Activated CD4-positive, alpha-beta T cell treated with anti-CD3 and anti-CD28 coated beads for 24 hours (primary cell): ENCODE measurements around the gene SLC5A2.
"Not testable (repeated sequence)": the region's sequence is repeated elsewhere in the genome, so short reads cannot be mapped to it uniquely, and the experiment has no call there.

Experiments
- DNase-seq, 2 donors: peaks; one replicate each; pipeline ENCODE4 v3.0.0-alpha.2; 2020; ENCODE audit warnings: low read depth in 2 of 2

Gene SLC5A2

DNA sequence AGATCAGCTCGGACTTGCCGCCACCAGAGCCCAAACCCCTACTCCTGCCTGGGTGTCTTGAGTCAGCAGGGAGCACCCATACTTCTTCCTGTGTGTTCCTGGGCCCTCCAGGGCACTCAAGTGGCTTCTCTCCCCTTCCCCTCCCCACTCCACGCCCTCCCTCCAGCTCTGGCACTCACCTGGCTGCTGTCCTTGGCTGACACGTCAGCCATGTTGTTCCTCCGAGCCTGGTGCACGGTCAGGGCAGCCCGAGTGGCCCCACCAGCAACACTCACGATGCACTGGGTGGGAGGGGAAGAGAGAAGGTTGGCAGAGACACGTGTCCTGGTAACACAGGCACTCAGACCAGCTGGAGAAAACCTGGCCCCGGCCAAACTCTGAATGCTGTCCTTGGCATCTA is 13.7 kb downstream of the SLC5A2 start:
- no peak for DNase-seq

- no peak for DNase-seq
Observed at GRCh38 chr16:31498493-31498892, 15.6 kb downstream of the SLC5A2 start.

DNA sequence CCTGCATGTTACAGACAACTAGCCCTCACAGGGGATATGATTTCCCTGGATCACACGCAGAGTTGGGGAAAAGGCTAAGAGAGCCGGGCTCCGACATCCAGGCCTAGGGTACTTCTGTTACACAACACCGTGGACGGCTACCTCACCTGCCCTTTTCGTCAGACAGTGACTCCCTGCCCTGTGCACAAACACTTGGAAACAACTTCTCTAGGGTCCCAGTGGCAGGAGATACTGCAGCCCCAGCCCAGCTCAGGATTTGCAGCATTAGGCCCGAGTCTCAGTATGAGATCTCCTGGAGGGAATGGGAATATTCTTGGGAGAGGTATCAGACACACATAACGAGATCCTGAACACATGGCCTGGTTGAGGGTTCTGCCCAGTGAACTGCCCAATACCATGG is 17.0 kb downstream of the SLC5A2 start:
- DNase-seq, result no peak

GRCh38 chr16:31501226-31501965 is 18.5 kb downstream of the SLC5A2 start:
- DNase-seq, result no peak

GRCh38 chr16:31501966-31502348 is 19.0 kb downstream of the SLC5A2 start:
- no peak for DNase-seq

DNA sequence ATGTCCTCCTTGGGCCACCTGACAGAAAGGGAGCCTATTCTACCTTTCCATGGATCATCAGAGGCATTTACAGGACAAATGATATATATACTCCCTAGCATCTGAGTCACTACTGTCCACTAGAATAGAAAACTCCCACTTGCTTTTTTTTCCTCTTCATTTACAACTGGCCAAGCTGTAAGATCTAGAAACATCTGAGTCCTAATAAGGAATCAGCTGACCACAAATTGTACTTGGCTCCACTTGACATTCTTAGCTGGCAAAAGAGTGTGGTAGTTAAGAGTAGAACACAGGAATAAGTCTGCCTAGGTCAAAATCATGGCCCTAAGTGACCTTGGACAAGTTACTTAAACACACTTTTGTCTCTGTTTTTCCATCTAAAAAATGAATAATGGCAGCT is 20.1 kb downstream of the SLC5A2 start:
- DNase-seq, result no peak

- not testable (repeated sequence) for DNase-seq
Observed at GRCh38 chr16:31503555-31503954, 20.6 kb downstream of the SLC5A2 start.

DNA sequence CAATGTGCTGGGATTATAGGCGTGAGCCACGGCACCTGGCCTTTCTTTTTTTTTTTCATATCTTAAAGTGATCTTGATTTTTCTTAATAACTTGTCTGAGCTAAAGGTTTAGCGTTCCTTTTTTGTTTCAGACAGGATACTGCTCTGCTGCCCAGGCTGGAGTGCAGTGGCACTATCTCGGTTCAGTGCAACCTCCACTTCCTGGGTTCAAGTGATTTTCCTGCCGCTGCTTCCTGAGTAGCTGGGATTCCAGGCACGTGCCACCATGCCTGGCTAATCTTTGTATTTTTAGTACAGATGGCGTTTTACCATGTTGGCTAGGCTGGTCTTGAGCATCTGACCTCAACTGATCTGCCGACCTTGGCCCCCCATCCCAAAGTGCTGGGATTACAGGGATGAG is 21.2 kb downstream of the SLC5A2 start:
- no peak for DNase-seq

- DNase-seq, result no peak
Observed at GRCh38 chr16:31505483-31505882, 22.6 kb downstream of the SLC5A2 start.

DNA sequence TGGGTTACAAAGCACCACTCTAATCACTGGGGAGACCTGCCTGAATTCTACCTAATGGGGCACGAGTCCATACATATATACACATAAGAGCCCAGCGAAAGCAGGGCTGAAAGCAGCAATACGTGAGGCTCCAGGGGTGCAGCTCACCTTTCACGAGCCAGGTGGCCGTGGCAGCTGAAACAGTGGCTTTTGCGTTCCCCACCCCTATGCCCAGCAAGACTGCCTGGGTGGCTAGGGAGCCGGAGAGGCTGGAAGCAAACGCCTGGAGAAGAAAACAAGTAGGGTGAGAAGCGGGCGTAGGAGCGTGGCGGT is 24.6 kb downstream of the SLC5A2 start:
- DNase-seq, result no peak

DNA sequence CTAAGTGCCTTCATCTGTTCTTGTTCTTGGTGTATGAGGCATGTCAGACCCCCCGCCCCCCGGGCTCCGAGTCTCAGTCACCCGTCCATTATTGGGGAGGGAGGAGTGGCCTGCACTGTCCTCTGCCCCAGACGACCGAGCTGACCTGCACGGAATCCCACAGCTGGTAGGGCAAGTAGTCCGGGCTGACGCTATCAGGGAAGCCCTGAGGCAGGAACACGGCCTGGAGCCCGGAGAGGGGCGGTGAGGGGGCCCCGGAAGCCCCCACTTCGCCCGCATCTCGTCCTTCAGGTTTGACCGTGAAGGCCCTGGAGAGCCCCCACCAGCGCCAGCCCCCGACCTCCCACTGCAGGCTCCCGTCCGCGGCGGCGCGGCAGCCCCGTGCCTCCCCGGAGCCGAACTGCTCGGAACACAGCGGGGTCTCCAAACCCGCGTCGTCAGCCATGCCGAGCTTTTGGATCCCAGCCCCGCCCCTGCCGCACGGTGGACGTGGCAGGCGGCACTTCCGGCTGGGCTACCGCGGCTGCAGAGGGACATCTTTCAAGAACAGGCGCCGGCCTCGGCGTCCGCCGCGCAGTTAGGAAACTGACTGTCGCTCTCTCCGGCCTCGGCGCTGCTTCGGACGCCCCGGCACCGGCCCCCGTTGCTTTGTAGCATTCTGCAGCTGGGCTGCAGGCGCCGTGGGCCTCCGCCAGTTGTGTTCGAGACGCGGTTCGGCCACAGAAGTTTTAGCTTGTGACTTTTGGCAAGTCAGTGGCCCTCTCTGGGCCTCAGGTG is 25.2 kb downstream of the SLC5A2 start, which contains the start of gene RUSF1:
Gene RUSF1, minus strand, starts transcription at position 463 of the 777 bp plus-strand sequence. Its CDS starts 18 bp downstream, at position 445.
- peak; percentile 76 to 77 for DNase-seq

- DNase-seq, result no peak
Observed at GRCh38 chr16:31508706-31509195, 25.8 kb downstream of the SLC5A2 start.

DNA sequence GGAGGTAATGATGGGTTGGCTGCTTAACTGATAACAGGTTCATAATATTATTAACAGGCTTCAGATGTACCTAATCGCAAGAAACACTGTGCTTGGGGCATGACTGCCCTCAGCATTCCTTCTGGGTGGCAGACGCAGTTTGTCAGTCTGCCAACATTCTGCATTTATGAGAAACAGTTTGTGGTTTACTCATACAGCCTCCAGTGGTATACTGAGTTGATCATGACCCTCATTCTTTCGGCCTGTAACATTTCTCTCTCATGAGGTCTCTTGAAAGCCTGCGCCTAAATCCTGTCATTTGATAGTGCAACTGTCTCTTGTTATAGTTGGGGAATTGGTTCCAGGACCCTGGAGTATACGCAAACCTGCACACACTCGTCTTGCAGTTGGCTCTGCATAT is 30.2 kb downstream of the SLC5A2 start:
- no peak for DNase-seq

GRCh38 chr16:31513884-31514283 is 31.0 kb downstream of the SLC5A2 start:
- DNase-seq, result no peak

- no peak for DNase-seq
Observed at GRCh38 chr16:31517800-31518402, 35.0 kb downstream of the SLC5A2 start.

GRCh38 chr16:31519759-31520431 is 37.0 kb downstream of the SLC5A2 start:
- DNase-seq, result no peak

GRCh38 chr16:31521368-31521767 is 38.4 kb downstream of the SLC5A2 start:
- no peak for DNase-seq

- no peak for DNase-seq
Observed at GRCh38 chr16:31522071-31522470, 39.1 kb downstream of the SLC5A2 start.

DNA sequence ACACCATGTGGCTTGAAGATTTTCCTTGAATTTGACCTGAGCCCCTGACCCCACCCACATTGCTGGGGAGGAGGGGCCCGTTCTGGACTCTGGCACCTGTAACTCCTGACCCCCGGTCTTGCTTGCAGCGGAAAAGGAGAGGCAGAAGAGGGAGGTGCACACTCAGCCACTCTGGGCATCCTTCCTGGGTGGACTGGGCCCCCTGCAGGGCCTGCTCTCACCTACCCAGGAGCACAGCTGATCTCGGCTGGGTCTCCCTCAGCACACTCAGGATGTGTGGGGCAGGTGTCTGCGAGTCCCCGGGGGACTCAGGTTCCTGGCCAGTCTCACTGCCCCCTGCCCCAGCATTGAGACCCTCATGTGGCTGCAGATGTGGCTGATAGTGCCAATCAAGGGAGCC is 40.8 kb downstream of the SLC5A2 start:
- not testable (repeated sequence) for DNase-seq

DNA sequence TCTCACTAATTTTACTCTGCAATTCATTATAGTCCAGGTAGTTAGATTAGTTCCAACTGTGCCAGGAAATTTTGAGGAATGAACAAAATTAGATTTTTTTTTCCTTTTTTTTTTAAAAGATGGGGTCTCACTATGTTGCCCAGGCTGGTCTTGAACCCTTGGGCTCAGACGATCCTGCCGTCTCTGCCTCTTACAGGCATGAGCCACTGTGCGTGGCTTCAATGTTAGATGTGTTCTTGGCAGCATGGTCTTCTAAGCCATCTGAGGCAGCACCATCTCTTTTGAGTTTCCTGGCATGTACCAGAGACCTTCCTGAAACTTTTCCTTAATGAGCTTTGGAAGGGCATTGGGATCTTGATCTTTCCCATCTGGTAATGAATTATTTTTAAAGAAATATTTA is 42.2 kb downstream of the SLC5A2 start:
- no peak for DNase-seq

DNA sequence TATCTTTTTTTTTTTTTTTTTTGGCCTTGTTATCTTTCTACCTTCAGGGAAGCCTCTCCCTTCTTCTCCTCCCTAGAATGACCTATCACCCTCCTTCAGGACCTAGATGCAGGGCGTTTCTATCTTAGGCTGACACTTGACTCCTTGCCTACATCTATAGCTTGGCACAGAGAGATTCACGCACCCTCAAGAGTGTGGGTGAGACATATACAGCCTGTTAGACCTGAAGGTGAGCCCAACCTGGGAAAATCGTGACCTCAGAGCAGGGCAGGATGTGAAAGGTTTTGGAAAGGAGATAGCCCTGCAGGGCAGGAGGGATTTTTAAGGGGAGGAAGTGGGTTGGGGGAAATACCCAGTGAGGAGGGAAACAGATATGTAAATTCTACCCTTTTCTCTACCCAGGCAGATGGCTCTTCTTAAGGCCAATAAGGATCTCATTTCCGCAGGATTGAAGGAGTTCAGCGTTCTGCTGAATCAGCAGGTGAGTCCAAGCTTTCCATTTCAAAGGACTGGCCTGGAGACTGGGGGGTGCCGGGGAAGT is 44.9 kb downstream of the SLC5A2 start, which contains the start of gene AHSP:
Gene AHSP, plus strand, starts transcription at position 167 of the 541 bp plus-strand sequence. Its CDS starts 240 bp downstream, at position 407.
- DNase-seq, result no peak
